OCI-LY7 (cell line): ENCODE data around the gene LINC01488. TPM values are rescaled to one million over a fixed set of nuclear protein-coding genes. Genes with fewer than 3 reads are reported as not detected.

Experiments used
- BruUV-seq: library from RNA; stranded (reverse); fragments of 400-500 nt; replicated peaks from 2 replicates; lab custom pipeline; 2021; lab: Mats Ljungman, UMichigan
- CTCF ChIA-PET: fragments of 300-600 bp; sonication (Branson Sonifier 250); formaldehyde crosslinking; loops from one replicate; lab custom pipeline; 2022; ENCODE audit warnings: antibody characterized with exemption; ENCODE audit not compliant: unreplicated experiment; lab: Charles Lee
- POLR2A ChIA-PET: fragments of 300-600 bp; sonication (Branson Sonifier 250); formaldehyde crosslinking; loops from one replicate; lab custom pipeline; 2022; ENCODE audit warnings: antibody characterized with exemption; lab: Charles Lee
- DNase-seq: peaks from one replicate; pipeline ENCODE4 v3.0.0-alpha.2; 2015; ENCODE audit warnings: low spot score
- H2AFZ ChIP-seq: fragments of 200-600 bp; sonication (generic), shearing (Covaris generic); 2 replicates; pipeline ENCODE4 v1.6.1; 2014; ENCODE audit warnings: mild to moderate bottlenecking, antibody characterized with exemption, low read length, moderate library complexity
- H3K27ac ChIP-seq: fragments of 200-600 bp; sonication (generic); 2 replicates; pipeline ENCODE4 v1.5.1; 2014; ENCODE audit warnings: mixed run types, low read depth, mild to moderate bottlenecking, moderate library complexity, low read length, inconsistent platforms; ENCODE audit not compliant: poor library complexity, severe bottlenecking
- H3K36me3 ChIP-seq: fragments of 200-600 bp; sonication (generic); 2 replicates; pipeline ENCODE4 v1.6.1; 2014; ENCODE audit warnings: mild to moderate bottlenecking, antibody characterized with exemption, low read length, moderate library complexity, mixed read lengths; ENCODE audit not compliant: insufficient read depth
- H3K4me1 ChIP-seq: fragments of 200-600 bp; sonication (generic); 2 replicates; pipeline ENCODE4 v1.5.1; 2014; ENCODE audit warnings: mild to moderate bottlenecking, low read length; ENCODE audit not compliant: insufficient read depth, poor library complexity, severe bottlenecking
- H3K4me2 ChIP-seq: fragments of 200-600 bp; sonication (generic); 2 replicates; pipeline ENCODE4 v1.6.1; 2014; ENCODE audit warnings: mild to moderate bottlenecking, low read length
- H3K4me3 ChIP-seq: fragments of 200-600 bp; sonication (generic); 2 replicates; pipeline ENCODE4 v1.5.1; 2014; ENCODE audit warnings: mild to moderate bottlenecking, low read depth, low read length; ENCODE audit not compliant: poor library complexity, severe bottlenecking
- H3K79me2 ChIP-seq: fragments of 200-600 bp; sonication (generic); 2 replicates; pipeline ENCODE4 v1.6.1; 2016; ENCODE audit warnings: low read depth, mild to moderate bottlenecking, low read length, moderate library complexity, mixed read lengths; ENCODE audit not compliant: insufficient read depth
- H3K9me2 ChIP-seq: fragments of 200-600 bp; sonication (generic); 2 replicates; pipeline ENCODE4 v1.6.1; 2016; ENCODE audit warnings: mild to moderate bottlenecking, low read length, mixed read lengths; ENCODE audit not compliant: insufficient read depth
- H3K9me3 ChIP-seq: fragments of 200-600 bp; sonication (generic); 2 replicates; pipeline ENCODE4 v1.6.1; 2014; ENCODE audit warnings: mild to moderate bottlenecking, mixed run types, low read length, mixed read lengths
- H4K20me1 ChIP-seq: fragments of 200-600 bp; sonication (generic); 2 replicates; pipeline ENCODE4 v1.6.1; 2014; ENCODE audit warnings: mild to moderate bottlenecking, antibody characterized with exemption, low read length, moderate library complexity, mixed read lengths; ENCODE audit not compliant: insufficient read depth
- CTCF ChIP-seq: fragments of 200-600 bp; sonication (generic); conservative IDR thresholded peaks from 2 replicates; pipeline ENCODE4 v1.5.1; 2014; ENCODE audit warnings: mild to moderate bottlenecking, antibody characterized with exemption, low read length, moderate library complexity, mixed read lengths
- EZH2phosphoT487 ChIP-seq: fragments of 200-600 bp; sonication (generic); IDR thresholded peaks from 2 replicates; pipeline ENCODE4 v1.6.1; 2018; ENCODE audit warnings: low read depth, borderline replicate concordance, mild to moderate bottlenecking, mixed run types, antibody characterized with exemption, low read length, moderate library complexity, mixed read lengths
- intact Hi-C: fragments of 100-400 bp; cut with micrococcal nuclease; formaldehyde crosslinking; loops from one replicate; pipeline ENCODE4 v1.10.0; 2022; ENCODE audit not compliant: unreplicated experiment
- total RNA-seq, 2 experiments: library from RNA; depleted of rRNA in 1 of 2; stranded (reverse); fragments of >200 nt in 1 of 2; shearing (Covaris generic) in 1 of 2; gene quantifications; 2 replicates each; pipeline ENCODE4 v1.2.3, GENCODE V29; 2014 to 2022

LINC01488 gene
- total RNA-seq, 2 experiments from 2014 or later = not detected

GRCh38 chr11:69483170-69483569 lies 1.7 kb downstream of the LINC01488 start:
- H3K9me2 ChIP-seq = no peaks in the 10 kb centered on the region
- no peak overlapping the region for H3K4me3 ChIP-seq
- POLR2A ChIA-PET = no interaction called here
- intact Hi-C loops = no loop called here
- no peaks in the 10 kb centered on the region for H4K20me1 ChIP-seq
- no peak for DNase-seq
- no peak overlapping the region for H3K27ac ChIP-seq
- no peak overlapping the region for H2AFZ ChIP-seq
- no peaks in the 10 kb centered on the region for H3K9me3 ChIP-seq
- no peaks in the 10 kb centered on the region for H3K4me1 ChIP-seq
- no peak overlapping the region for H3K4me2 ChIP-seq
- H3K79me2 ChIP-seq = no peaks in the 10 kb centered on the region
- CTCF ChIA-PET = no interaction called here
- BruUV-seq = no TSS peak
- TF ChIP-seq CTCF (no peak), EZH2phosphoT487 (no peak)
- H3K36me3 ChIP-seq = no peaks in the 10 kb centered on the region

- TF ChIP-seq CTCF (no peak), EZH2phosphoT487 (no peak)
- no TSS peak for BruUV-seq
- ChIA-PET CTCF (no interaction called here), POLR2A (no interaction called here)
- H3K9me3 ChIP-seq = no peaks in the 10 kb centered on the region
- intact Hi-C loops = no loop called here
- no peak overlapping the region for H3K27ac ChIP-seq
- no peaks in the 10 kb centered on the region for H3K36me3 ChIP-seq
- no peaks in the 10 kb centered on the region for H3K79me2 ChIP-seq
- no peaks in the 10 kb centered on the region for H4K20me1 ChIP-seq
- H2AFZ ChIP-seq = no peak overlapping the region
- H3K4me1 ChIP-seq = no peaks in the 10 kb centered on the region
- H3K4me2 ChIP-seq = no peak overlapping the region
- no peaks in the 10 kb centered on the region for H3K9me2 ChIP-seq
- no peak for DNase-seq
- H3K4me3 ChIP-seq = no peak overlapping the region
Measured at GRCh38 chr11:69483691-69484426, 2.4 kb downstream of the LINC01488 start.
